ENCODE results near the gene EFNA3. TPM values are rescaled to one million over a fixed set of nuclear protein-coding genes. Genes with fewer than 3 reads are reported as not detected.
A peak's percentile ranks its signal among the peaks of the same experiment; 100 is the strongest.

The EFNA3 gene
- total and polyA plus RNA-seq, 2 experiments from 2014 or later: 5.5 to 13.1 TPM

DNA sequence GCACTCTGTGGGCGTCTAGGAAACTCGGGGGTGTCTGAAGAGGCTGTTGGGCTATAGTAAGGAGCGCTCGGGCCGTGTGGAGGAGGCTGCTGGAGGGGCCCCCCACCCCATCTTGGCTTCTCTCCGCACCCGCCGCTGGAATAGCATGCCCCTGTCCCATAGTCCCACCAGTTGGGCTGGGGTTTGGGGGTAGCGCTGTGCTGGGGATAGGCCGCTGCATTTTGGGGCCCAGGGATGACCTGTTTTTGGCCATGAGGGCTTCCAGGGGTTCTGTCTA lies 511 bp downstream of the EFNA3 start:
- H3K36me3 ChIP-seq (replicated peaks; ENCODE audit: insufficient read depth, low read depth): no peaks in the 10 kb centered on the region
- peak overlapping the region; percentile 49 for H3K4me3 ChIP-seq
- H3K27ac ChIP-seq: no peak overlapping the region
- H3K4me1 ChIP-seq (ENCODE audit: insufficient read depth): peaks cover 49% of the 10 kb centered on the region
- H4K20me1 ChIP-seq (ENCODE audit: insufficient read depth, poor library complexity, severe bottlenecking): no peaks in the 10 kb centered on the region
- no peaks in the 10 kb centered on the region for H3K9me2 ChIP-seq (replicated peaks; ENCODE audit: insufficient read depth)
- peak overlapping the region; percentile 99 for H3K4me2 ChIP-seq
- no peaks in the 10 kb centered on the region for H3K9me3 ChIP-seq (ENCODE audit: low read depth)
- H3K27me3 ChIP-seq: peaks cover 48% of the 10 kb centered on the region
- TF ChIP-seq EZH2 (IDR thresholded peaks at IDR 0.05; ENCODE audit: borderline replicate concordance): peak; percentile 51
- TF ChIP-seq CTCF (IDR thresholded peaks at IDR 0.05; ENCODE audit: poor library complexity): no peak
- TF ChIP-seq EZH2phosphoT487 (IDR thresholded peaks at IDR 0.05; ENCODE audit: low read depth, severe bottlenecking, unreplicated experiment): no peak
- DNase-seq (ENCODE audit: low spot score): no peak
- WGBS (ENCODE audit: low lambda C conversion rate, missing lambda C conversion rate): 4% methylated on average over 9 of the region's 10 CpGs
- no peak overlapping the region for H2AFZ ChIP-seq
- H3K79me2 ChIP-seq: no peaks in the 10 kb centered on the region

GRCh38 chr1:155079487-155080311 lies 1.1 kb downstream of the EFNA3 start:
- Histone ChIP-seq H3K79me2 (no peaks in the 10 kb centered on the region), H3K36me3 (replicated peaks; ENCODE audit: insufficient read depth, low read depth) (no peaks in the 10 kb centered on the region), H4K20me1 (ENCODE audit: insufficient read depth, poor library complexity, severe bottlenecking) (no peaks in the 10 kb centered on the region), H3K4me2 (peak overlapping the region; percentile 99), H2AFZ (no peak overlapping the region), H3K9me3 (ENCODE audit: low read depth) (no peaks in the 10 kb centered on the region), H3K4me3 (peak overlapping the region; percentile 49), H3K4me1 (ENCODE audit: insufficient read depth) (peaks cover 49% of the 10 kb centered on the region), H3K9me2 (replicated peaks; ENCODE audit: insufficient read depth) (no peaks in the 10 kb centered on the region), H3K27ac (no peak overlapping the region), H3K27me3 (peaks cover 48% of the 10 kb centered on the region)
- DNase-seq (ENCODE audit: low spot score): peak; percentile 40
- WGBS (ENCODE audit: low lambda C conversion rate, missing lambda C conversion rate): 3% methylated on average over 50 of the region's 67 CpGs
- TF ChIP-seq CTCF (IDR thresholded peaks at IDR 0.05; ENCODE audit: poor library complexity): no peak
- TF ChIP-seq EZH2phosphoT487 (IDR thresholded peaks at IDR 0.05; ENCODE audit: low read depth, severe bottlenecking, unreplicated experiment): no peak
- no peak for TF ChIP-seq EZH2 (IDR thresholded peaks at IDR 0.05; ENCODE audit: borderline replicate concordance)

GRCh38 chr1:155080312-155081228 lies 1.9 kb downstream of the EFNA3 start:
- peaks cover 51% of the 10 kb centered on the region for H3K4me1 ChIP-seq (ENCODE audit: insufficient read depth)
- peaks cover 48% of the 10 kb centered on the region for H3K27me3 ChIP-seq
- H3K36me3 ChIP-seq (replicated peaks; ENCODE audit: insufficient read depth, low read depth): no peaks in the 10 kb centered on the region
- DNase-seq (ENCODE audit: low spot score): peak; percentile 84
- H3K27ac ChIP-seq: no peak overlapping the region
- H3K4me2 ChIP-seq: peak overlapping the region; percentile 99
- H3K4me3 ChIP-seq: peak overlapping the region; percentile 49
- peak overlapping the region; percentile 52 for H2AFZ ChIP-seq
- H3K9me3 ChIP-seq (ENCODE audit: low read depth): no peaks in the 10 kb centered on the region
- 1% methylated on average over 31 of the region's 71 CpGs for WGBS (ENCODE audit: low lambda C conversion rate, missing lambda C conversion rate)
- H4K20me1 ChIP-seq (ENCODE audit: insufficient read depth, poor library complexity, severe bottlenecking): no peaks in the 10 kb centered on the region
- TF ChIP-seq EZH2 (IDR thresholded peaks at IDR 0.05; ENCODE audit: borderline replicate concordance): no peak
- no peak for TF ChIP-seq EZH2phosphoT487 (IDR thresholded peaks at IDR 0.05; ENCODE audit: low read depth, severe bottlenecking, unreplicated experiment)
- TF ChIP-seq CTCF (IDR thresholded peaks at IDR 0.05; ENCODE audit: poor library complexity): no peak
- H3K9me2 ChIP-seq (replicated peaks; ENCODE audit: insufficient read depth): no peaks in the 10 kb centered on the region
- H3K79me2 ChIP-seq: no peaks in the 10 kb centered on the region
